SH-SY5Y (cell line): ENCODE results near the gene NBAS.

Experiments used
- GATA2 ChIP-seq: IDR thresholded peaks from 2 replicates; pipeline ENCODE4 v1.6.1; 2011; ENCODE audit warnings: mild to moderate bottlenecking, low read depth, low read length
- GATA3 ChIP-seq: IDR thresholded peaks from 2 replicates; pipeline ENCODE4 v1.6.1; 2011; ENCODE audit warnings: low read depth, mild to moderate bottlenecking, low read length, moderate library complexity

- TF ChIP-seq GATA2 = no peak
- TF ChIP-seq GATA3 = no peak
These were observed 245.7 kb downstream of the NBAS start for GRCh38 chr2:15315411-15315810.
